EH (cell line): ENCODE measurements around the gene HLA-DOA.

Experiments
- DNase-seq: peaks from one replicate; pipeline ENCODE4 v3.0.0-alpha.2; 2015; ENCODE audit warnings: low read depth

Gene HLA-DOA

GRCh38 chr6:33015798-33016197 is 6.4 kb upstream of the HLA-DOA start:
- no peak for DNase-seq

DNA sequence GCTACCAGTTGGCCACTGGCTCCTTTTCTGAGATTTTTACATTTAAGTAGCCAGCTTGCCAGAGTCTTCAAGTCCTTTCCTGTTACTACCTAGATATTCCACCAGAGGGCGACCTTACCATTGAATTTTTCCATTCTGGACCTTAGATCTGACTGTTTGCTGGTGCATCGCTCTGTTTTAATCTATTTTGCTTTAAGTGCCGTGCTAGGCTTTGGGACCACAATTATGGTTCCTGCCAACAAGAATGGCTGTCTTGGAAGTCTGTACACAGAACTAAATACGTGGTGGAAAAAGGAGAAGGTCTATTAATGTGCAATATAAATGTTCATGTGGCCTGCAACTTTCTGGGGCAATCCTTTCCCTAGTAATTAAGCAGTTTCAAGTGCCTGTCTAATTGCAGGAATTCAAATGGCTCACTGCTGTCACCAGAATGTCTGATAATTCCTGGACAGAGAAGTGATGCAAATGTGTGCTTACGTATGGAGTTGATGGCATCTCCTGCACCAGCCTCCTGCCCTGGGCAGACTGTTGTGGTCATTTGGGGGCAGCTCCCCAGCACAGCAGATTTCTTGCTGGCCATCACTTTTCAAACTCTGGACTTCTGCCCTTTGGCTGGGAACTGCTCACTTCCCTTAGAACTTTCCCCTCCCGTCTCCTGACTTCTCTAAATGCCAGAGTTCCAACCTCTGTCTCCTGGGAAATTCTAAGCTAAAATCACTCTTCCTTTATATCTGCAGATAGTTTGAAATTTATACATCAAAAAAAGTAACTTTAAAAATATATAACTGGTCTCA is 5.6 kb upstream of the HLA-DOA start:
- DNase-seq = peak; percentile 82

DNA sequence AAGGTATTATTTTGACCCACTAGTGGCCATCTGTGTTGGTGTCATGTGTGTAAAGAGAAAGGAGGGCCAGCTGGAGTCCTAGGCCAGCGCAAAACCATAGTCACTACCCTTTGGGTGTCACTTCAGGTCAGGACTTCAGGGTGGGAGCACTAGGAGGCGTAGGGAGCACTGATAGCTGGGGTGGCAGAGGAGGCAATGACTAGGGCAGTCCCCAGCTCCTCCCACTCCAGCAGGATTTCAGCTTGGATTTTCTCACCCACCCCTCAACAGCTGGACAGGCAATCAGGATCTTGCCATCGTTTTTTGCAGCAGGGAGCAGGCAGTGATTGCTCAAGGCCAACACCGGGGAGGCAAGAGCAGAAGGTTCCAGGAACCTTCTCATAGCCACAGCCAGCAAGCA is 4.2 kb upstream of the HLA-DOA start:
- DNase-seq = no peak

DNA sequence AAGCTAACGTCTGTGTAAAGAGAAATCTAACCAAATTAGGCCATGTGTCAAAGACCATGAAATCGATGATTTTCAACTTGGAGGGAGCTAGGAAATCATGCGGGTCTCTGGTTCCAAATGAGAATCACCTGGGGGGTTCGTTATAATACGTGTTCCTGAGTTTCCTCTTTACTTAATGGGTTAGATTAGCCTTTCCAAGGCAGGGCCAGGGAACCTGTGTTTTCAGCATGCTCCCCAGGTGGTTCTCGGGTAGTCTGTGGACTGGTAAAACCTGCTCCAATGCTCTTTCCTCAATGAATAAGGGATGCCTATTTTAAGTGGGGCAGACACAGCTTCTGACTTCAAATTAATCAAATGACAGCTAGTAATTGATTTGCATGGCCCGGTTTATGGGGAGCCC is 965 bp upstream of the HLA-DOA start:
- DNase-seq = no peak

DNA sequence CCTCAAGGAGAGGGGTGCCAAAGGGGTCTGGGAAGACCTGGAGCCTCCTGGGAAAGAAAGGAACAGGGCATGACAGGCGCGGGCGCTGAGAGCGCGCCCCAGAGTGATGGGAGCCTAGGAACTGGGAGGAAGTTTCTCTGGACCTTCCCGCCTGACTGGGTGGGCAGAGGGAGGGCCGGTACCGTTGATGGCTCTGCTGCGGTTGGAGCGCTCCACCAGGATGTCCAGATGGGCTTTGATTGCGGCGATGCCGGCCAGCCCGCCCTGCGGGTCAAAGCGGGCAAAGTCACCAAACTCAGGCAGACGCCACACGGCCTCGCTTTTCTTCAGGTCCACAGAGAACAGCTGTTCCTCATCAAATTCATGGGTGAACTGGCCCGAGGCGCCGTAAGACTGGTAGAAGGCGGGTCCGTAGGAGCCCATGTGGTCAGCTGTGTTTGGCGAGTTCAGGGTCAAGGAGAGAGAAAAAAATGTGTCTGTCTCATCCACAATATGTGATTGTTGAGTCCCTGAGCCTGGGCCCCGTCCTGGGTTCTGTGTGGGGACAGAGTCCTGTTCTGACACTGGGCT is 1.5 kb downstream of the HLA-DOA start:
- DNase-seq = no peak

- no peak for DNase-seq
Measured at GRCh38 chr6:33004940-33005339, 4.5 kb downstream of the HLA-DOA start.

DNA sequence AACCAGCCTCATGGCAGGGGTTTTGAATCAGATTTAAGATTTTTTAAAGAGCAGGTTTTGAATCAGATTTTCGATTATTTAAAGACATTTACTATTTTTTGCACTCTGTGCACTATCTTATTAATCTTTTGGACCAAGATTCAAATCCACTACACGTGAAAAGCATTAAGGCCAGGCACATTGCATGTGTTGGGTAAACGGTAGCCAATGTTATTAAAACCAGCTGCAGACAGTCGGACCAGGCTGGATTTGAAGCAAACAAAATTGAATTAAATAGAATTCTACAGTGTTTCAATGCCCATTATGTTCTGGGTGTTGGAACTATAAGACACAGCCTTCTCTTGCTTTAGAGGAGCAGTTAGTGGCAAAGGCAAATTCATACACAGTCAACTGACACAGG is 7.7 kb downstream of the HLA-DOA start:
- no peak for DNase-seq

DNA sequence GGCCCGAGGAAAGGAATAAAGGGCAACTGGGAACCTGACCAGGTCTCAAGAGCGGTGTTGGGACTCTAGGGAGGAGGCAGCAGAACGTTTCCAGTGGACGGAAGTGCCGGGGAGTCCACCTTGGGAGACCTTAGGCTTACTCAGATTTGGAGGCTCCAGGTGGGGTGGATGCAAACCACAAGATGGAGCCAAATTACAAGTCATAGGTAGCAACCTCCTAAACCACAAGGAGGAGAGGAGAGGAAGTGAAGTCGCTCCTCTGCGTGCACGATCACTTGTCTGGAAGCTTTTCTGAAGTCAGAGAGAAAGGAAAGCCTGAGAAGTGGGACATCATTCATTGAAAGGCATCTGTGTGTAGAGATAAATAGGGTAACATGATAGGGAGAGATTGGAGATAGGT is 9.3 kb downstream of the HLA-DOA start:
- DNase-seq = no peak

GRCh38 chr6:32995448-32995847 is 13.9 kb downstream of the HLA-DOA start:
- DNase-seq = no peak

- no peak for DNase-seq
Measured at GRCh38 chr6:32993363-32993973, 15.9 kb downstream of the HLA-DOA start.

GRCh38 chr6:32991972-32992371 is 17.4 kb downstream of the HLA-DOA start:
- no peak for DNase-seq

DNA sequence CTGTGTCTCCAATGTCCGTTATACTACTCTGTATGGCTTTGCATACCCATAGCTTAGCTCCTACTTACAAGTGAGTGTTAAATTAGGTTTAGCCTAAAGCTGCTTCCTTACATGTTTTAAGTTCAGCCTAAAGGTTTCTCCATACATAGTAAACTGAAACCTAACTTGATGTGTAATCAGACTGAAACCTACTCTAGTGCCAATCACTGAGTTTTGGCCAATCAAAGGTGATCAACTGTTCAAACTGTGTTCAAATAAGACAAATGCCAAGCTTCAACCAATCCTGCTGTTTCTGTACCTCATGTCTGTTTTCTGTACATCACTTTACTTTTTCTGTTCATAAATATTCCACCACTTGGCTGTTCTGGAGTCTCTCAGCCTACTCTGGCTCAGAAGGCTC is 20.0 kb downstream of the HLA-DOA start:
- DNase-seq = no peak

GRCh38 chr6:32984622-32985389 is 24.6 kb downstream of the HLA-DOA start:
- peak; percentile 83 for DNase-seq

GRCh38 chr6:32983964-32984621 is 25.3 kb downstream of the HLA-DOA start:
- no peak for DNase-seq

- DNase-seq = no peak
Measured at GRCh38 chr6:32983493-32983848, 25.9 kb downstream of the HLA-DOA start.

DNA sequence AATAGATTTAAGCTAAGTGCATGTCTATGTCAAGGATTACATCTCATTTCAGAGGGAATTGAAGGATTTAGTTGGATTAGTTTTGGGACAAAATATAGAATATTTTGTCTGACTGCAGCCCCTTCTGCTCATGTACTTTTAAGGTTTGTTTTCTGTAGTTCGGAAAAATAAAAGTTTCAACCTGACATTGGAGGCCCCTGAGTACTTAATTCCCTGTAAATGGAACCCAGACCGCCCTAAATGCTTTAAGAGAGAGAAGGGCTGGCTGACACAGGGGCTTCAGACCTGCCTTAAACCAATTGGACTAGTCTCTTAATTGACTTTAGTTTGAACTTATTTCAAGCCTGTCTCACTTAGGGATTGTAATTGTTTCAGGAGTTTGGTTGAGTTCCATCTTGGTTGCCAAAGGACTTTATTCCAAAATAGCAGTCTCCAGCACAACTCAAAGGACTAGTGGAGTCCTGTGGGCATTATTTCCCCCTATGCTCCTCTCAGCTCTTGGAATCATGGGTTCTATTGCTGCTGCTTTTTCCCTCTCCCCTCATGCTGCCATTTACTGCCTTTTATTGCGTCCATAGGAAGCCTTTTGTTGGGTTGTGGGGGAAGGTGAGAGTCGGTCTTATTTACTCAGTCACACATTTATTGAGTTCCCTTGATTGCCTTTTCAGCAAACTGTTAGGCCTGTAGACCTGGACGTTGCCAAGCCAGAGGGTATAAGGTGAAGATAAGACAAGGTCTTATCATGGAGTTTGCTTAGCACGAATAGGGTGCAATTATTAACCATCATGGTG is 26.5 kb downstream of the HLA-DOA start:
- DNase-seq = no peak

GRCh38 chr6:32982084-32982701 is 27.2 kb downstream of the HLA-DOA start:
- DNase-seq = peak; percentile 25

GRCh38 chr6:32980488-32981038 is 28.8 kb downstream of the HLA-DOA start:
- DNase-seq = no peak

GRCh38 chr6:32979720-32980487 is 29.5 kb downstream of the HLA-DOA start:
- no peak for DNase-seq

DNA sequence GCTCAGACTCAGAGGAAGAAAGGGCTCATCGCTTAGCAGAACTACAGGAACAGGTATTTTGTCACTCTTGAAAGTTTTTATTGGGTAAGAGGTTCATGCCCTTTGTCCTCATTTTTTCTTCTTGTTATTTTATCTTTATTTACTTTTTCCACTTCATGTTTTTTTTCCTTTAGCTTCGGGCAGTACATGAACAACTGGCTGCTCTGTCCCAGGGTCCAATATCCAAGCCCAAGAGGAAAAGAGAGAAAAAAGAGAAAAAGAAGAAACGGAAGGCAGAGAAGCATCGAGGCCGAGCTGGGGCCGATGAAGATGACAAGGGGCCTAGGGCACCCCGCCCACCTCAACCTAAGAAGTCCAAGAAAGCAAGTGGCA is 31.5 kb downstream of the HLA-DOA start:
- no peak for DNase-seq
